ENCODE data around the gene CRIP2. TPM values are rescaled to one million over a fixed set of nuclear protein-coding genes. Genes with fewer than 3 reads are reported as not detected.

The CRIP2 gene
- total RNA-seq, 1 donor from 2014 or later: 78.5 TPM

DNA sequence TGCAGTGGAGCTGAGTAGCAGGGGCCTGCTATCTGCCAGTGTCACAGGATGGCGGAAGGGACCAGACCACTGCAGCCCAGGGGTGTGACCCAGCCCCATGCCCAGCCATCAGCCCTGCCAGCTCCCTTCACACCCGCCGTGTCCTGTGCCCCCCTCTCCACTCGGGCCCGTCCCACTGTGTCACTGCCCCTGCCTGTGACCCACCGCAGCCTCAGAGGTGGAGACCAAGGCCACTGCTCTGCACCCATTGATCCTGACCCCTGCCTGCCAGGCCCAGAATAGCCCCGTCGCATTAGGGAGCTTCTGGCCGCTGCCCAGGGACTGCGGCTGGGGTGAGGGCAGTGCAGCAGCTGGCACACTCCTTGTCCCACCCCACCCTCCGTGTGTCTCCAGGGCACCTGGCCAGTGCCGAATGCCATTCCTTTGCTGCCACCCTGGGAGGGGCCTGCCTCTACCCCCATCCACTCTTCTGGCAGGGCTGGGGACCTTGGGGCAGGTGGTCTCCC lies 2.1 kb upstream of the CRIP2 start:
- H3K27me3 Mint-ChIP-seq (ENCODE audit: unreplicated experiment): peaks cover 5% of the 10 kb centered on the region
- DNase-seq: no peak
- no peaks in the 10 kb centered on the region for H3K4me1 Mint-ChIP-seq (ENCODE audit: low read depth, unreplicated experiment)
- no peak overlapping the region for H3K4me3 Mint-ChIP-seq (ENCODE audit: unreplicated experiment)
- TF ChIP-seq, protein P1, sequence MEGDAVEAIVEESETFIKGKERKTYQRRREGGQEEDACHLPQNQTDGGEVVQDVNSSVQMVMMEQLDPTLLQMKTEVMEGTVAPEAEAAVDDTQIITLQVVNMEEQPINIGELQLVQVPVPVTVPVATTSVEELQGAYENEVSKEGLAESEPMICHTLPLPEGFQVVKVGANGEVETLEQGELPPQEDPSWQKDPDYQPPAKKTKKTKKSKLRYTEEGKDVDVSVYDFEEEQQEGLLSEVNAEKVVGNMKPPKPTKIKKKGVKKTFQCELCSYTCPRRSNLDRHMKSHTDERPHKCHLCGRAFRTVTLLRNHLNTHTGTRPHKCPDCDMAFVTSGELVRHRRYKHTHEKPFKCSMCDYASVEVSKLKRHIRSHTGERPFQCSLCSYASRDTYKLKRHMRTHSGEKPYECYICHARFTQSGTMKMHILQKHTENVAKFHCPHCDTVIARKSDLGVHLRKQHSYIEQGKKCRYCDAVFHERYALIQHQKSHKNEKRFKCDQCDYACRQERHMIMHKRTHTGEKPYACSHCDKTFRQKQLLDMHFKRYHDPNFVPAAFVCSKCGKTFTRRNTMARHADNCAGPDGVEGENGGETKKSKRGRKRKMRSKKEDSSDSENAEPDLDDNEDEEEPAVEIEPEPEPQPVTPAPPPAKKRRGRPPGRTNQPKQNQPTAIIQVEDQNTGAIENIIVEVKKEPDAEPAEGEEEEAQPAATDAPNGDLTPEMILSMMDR (IDR thresholded peaks at IDR 0.05; ENCODE audit: partially characterized antibody, unreplicated experiment): no peak
- H3K36me3 Mint-ChIP-seq (ENCODE audit: unreplicated experiment): no peaks in the 10 kb centered on the region
- H3K9me3 Mint-ChIP-seq (ENCODE audit: unreplicated experiment): peaks cover 3% of the 10 kb centered on the region
- H3K27ac Mint-ChIP-seq (ENCODE audit: unreplicated experiment): no peak overlapping the region

DNA sequence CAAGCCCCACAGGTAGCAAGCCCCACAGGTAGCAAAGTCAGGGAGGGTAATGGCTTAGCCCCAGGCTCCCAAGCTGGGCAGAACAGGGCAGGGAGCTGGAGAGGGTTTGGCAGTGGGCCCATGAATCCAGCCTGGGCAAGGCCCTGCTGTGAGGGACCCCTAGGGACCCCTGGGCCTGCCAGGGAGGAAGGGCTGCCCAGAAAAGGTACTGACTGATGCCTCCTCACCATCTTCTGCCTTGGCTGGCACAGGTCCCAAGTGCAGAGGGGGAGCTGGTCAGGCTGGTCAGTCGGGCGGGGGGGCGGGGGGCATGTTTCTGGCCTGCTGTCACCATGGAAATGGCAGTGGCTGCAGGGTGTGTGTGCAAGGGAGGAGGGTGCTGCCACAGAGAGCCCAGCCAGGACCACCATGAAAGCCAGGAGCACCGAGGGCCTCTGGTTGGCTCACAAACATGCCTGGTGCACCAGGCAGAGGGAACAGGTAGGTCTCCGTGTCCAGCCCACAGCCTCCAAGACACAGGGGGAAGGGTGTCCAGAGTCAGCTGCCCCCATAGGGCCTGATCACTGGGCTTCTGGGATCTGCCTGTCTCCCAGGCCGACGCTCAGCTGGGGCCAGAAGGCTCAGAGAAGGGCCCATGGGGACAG lies 1.5 kb upstream of the CRIP2 start:
- Mint-ChIP-seq H3K36me3 (ENCODE audit: unreplicated experiment) (no peaks in the 10 kb centered on the region), H3K27me3 (ENCODE audit: unreplicated experiment) (peaks cover 5% of the 10 kb centered on the region), H3K4me3 (ENCODE audit: unreplicated experiment) (no peak overlapping the region), H3K4me1 (ENCODE audit: low read depth, unreplicated experiment) (no peaks in the 10 kb centered on the region), H3K9me3 (ENCODE audit: unreplicated experiment) (peaks cover 3% of the 10 kb centered on the region), H3K27ac (ENCODE audit: unreplicated experiment) (no peak overlapping the region)
- TF ChIP-seq, protein P1 (IDR thresholded peaks at IDR 0.05; ENCODE audit: partially characterized antibody, unreplicated experiment): no peak
- DNase-seq: no peak

DNA sequence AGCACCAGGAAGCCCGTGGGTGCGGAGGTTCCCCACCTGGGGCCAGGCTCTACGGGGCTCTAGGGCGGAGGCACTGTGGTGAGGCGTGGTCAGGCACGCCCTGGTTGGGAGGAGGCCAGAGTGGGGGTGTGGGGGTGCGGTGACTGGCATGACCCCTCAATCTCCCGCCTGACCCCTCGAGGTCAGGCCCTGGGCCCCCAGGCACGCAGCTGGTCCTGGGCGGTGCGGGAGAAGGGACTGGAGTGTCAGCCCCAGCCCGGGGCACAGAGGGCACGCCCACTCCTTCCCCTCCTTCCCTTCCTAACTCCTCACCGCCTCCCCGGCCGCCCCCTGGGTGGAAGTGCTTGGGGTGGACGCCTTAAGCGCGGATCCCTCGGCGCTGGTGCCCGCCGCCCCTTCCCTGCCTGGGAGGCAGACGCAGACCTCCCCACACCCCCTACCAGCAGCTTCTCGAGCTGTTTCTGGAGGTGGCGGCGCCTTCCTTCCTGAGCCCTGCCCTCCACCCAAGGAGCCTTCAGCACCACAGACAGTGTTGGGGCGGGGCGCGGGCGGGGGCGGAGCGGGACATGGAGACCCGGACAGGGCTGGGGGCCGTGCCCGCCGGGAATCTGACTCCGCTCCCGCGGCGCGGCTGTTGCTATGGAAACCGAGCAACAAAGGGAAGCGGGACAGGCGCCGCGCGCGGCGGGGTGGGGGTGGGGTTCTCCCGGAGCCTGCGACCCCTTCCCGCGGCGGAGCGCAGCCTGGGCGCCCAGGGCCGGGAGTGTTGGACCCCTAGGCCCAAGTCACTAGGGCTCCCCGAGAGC lies 741 bp upstream of the CRIP2 start:
- Mint-ChIP-seq H3K27ac (ENCODE audit: unreplicated experiment) (no peak overlapping the region), H3K9me3 (ENCODE audit: unreplicated experiment) (peaks cover 3% of the 10 kb centered on the region), H3K4me3 (ENCODE audit: unreplicated experiment) (no peak overlapping the region), H3K4me1 (ENCODE audit: low read depth, unreplicated experiment) (no peaks in the 10 kb centered on the region), H3K27me3 (ENCODE audit: unreplicated experiment) (peaks cover 5% of the 10 kb centered on the region), H3K36me3 (ENCODE audit: unreplicated experiment) (no peaks in the 10 kb centered on the region)
- TF ChIP-seq, protein P1 (IDR thresholded peaks at IDR 0.05; ENCODE audit: partially characterized antibody, unreplicated experiment): no peak
- peak; percentile 91 for DNase-seq

DNA sequence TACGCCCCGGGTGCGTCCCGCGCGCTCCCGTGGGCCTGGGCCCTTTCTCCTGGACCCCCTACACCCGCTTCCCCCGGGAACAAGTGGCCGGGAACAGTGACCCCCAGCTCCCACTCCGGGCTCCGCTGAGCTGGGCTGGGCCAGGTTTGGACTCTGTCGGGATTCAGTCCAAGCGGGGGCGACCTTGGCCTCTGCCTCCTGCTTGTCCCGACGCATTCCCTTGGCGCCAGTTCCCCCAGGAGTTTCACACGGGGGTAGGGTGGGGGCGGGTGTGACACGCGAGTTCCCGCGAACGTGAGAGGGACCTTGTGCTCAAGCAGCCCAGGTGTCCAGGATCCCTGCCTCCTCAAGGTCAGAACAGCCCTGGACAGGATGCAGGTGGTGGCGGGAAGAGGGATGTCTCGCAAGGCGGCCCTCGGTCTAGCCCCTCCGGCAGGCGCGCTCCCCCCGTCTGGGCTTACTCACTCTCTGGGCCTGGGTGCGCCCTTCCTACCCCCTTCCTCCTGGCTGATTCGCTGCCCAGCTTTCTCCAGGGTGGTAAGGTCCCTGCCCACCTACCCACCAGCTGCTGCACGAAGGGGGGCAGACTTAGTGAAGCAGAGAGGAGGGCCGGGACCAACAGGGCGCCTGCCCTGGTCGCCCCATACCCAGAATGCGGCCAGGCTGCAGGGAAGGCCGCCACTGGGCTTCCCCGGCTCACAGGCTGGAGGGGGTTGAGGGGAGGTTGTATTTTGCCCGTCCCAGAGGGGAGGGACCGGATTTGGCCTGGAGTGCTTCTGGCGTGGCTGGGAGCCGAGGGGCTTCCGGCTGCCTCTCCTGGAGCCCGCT lies 862 bp downstream of the CRIP2 start:
- DNase-seq: no peak
- H3K27me3 Mint-ChIP-seq (ENCODE audit: unreplicated experiment): peaks cover 9% of the 10 kb centered on the region
- no peaks in the 10 kb centered on the region for H3K4me1 Mint-ChIP-seq (ENCODE audit: low read depth, unreplicated experiment)
- TF ChIP-seq, protein P1 (IDR thresholded peaks at IDR 0.05; ENCODE audit: partially characterized antibody, unreplicated experiment): no peak
- peak overlapping the region; percentile 63 for H3K4me3 Mint-ChIP-seq (ENCODE audit: unreplicated experiment)
- no peaks in the 10 kb centered on the region for H3K36me3 Mint-ChIP-seq (ENCODE audit: unreplicated experiment)
- no peak overlapping the region for H3K27ac Mint-ChIP-seq (ENCODE audit: unreplicated experiment)
- H3K9me3 Mint-ChIP-seq (ENCODE audit: unreplicated experiment): peaks cover 1% of the 10 kb centered on the region
